SK-N-SH treated with all-trans-retinoic acid at 6 μM for 48 hours (cell line): ENCODE data around the gene CDH4.

ENCODE experiments used
- CREB5 ChIP-seq: fragments of 250-450 bp; sonication (Bioruptor Pico); IDR thresholded peaks from 2 replicates; pipeline ENCODE4 v1.5.1; 2020; ENCODE audit warnings: low read depth, mild to moderate bottlenecking, moderate library complexity
- PATZ1 ChIP-seq: fragments of 250-450 bp; sonication (Bioruptor Pico); IDR thresholded peaks from 2 replicates; pipeline ENCODE4 v1.8.0; 2020; ENCODE audit warnings: mild to moderate bottlenecking, moderate library complexity, borderline replicate concordance
- POU6F1 ChIP-seq: fragments of 250-450 bp; sonication (Bioruptor Pico); IDR thresholded peaks from 2 replicates; pipeline ENCODE4 v1.8.0; 2021; ENCODE audit warnings: low read depth, mild to moderate bottlenecking, moderate library complexity, borderline replicate concordance
- PPARA ChIP-seq: fragments of 250-450 bp; sonication (Bioruptor Pico); IDR thresholded peaks from 2 replicates; pipeline ENCODE4 v1.5.0; 2020; ENCODE audit warnings: mild to moderate bottlenecking, borderline replicate concordance
- ZFP3 ChIP-seq: fragments of 250-450 bp; sonication (Bioruptor Pico); IDR thresholded peaks from 2 replicates; pipeline ENCODE4 v1.5.0; 2020; ENCODE audit warnings: mild to moderate bottlenecking, moderate library complexity
- ZNF8 ChIP-seq: fragments of 450-650 bp; formaldehyde crosslinking; IDR thresholded peaks from 2 replicates; pipeline ENCODE4 v1.5.0; 2020; ENCODE audit warnings: mild to moderate bottlenecking, moderate library complexity

- TF ChIP-seq CREB5 (CRISPR knock-in tag) (no peak), ZNF8 (no peak), PATZ1 (CRISPR knock-in tag) (no peak), ZFP3 (CRISPR knock-in tag) (no peak), PPARA (no peak), POU6F1 (no peak)
Observed at GRCh38 chr20:61281286-61281795, 29.3 kb downstream of the CDH4 start.
